Activated T-cell treated with anti-CD3 and anti-CD28 coated beads for 4 hours (primary cell): Measurements from ENCODE around the gene HIRIP3.
A peak's percentile ranks its signal among the peaks of the same experiment; 100 is the strongest.

Experiments used
- DNase-seq: peaks from one replicate; pipeline ENCODE4 v3.0.0-alpha.2; 2020

Gene HIRIP3

DNA sequence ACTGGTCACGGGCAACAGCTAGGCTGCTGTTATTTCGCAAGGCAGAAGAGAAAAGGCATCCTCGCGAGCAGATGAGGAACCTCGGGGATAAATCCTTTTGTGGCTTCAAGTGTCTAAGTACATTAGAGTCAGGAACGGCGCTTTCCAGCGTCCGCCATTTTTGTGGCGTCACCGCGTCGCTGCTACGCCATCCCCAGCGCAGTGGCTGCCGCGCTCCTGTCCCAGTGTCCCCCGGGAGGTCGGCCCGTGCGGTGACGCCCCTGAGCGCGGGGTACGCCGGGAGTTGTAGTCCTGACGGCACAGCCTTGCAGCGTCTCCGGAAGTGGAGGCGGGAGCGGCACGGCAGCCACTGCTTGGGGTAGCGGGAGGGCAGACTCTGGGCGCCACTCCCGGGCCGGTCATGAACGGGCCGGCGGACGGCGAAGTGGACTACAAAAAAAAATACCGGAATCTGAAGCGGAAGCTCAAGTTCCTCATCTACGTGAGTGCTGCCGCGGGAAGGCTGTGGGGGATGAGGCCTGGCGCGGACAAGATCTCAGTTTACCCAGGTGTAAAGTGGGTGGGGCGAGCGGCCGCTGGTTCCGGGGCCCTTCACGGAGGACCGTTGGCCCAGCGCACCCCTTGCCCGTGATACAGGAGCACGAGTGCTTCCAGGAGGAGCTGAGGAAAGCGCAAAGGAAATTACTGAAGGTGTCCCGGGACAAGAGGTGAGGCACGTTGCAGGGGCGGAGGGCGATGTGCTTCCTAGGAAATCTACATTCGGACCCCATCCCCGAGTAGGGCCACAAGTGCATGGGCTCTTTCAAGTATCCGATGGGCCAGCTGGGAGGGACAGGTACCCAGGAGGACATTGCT lies 721 bp upstream of the HIRIP3 start, which contains the start of gene INO80E:
Gene INO80E, plus strand, starts transcription at position 331 of the 855 bp plus-strand sequence. Its CDS starts 70 bp downstream, at position 401.
- peak; percentile 99 for DNase-seq

GRCh38 chr16:29994600-29995323 lies 655 bp downstream of the HIRIP3 start:
- DNase-seq: peak; percentile 52

GRCh38 chr16:29993903-29994599 lies 1.4 kb downstream of the HIRIP3 start:
- no peak for DNase-seq

DNA sequence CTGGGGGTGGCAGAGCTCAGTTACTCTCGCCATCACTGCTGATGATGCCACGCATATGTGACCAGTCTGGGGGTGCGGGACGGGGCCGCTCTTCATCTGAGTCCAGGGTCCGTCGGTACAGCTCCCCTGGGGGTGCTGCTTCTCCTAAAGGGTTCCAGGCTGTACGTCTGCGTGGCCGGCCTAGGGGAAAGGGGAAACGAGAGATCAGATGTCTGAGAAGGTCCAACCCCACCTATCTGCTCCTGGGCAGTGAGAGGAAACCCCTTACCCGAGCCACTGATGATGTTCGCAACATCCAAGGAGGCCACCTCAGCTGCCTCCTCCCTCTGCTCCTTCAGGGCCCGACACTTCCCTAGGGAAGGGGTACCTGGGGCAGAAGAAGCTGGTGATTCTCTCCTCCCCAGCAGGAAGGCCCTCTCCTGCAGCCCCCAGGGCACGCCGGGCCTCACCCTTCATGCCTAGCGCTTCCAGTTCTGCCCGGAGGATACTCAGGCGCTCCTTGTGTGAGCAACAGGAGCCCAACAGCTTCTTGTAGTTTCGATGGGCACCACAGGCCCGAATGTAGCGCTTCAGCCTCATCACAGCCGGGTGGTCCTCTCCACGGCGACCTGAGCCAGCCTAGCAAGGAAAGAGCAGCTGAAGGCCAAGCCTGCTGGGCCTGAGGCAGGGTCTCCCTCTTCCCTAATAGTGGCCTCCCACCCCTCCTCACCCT lies 2.1 kb downstream of the HIRIP3 start:
- no peak for DNase-seq

- no peak for DNase-seq
Observed at GRCh38 chr16:29992344-29992967, 3.0 kb downstream of the HIRIP3 start.

GRCh38 chr16:29991571-29991904 lies 3.9 kb downstream of the HIRIP3 start:
- no peak for DNase-seq

- DNase-seq: no peak
Observed at GRCh38 chr16:29990883-29991570, 4.4 kb downstream of the HIRIP3 start.

- no peak for DNase-seq
Observed at GRCh38 chr16:29990034-29990433, 5.4 kb downstream of the HIRIP3 start.

DNA sequence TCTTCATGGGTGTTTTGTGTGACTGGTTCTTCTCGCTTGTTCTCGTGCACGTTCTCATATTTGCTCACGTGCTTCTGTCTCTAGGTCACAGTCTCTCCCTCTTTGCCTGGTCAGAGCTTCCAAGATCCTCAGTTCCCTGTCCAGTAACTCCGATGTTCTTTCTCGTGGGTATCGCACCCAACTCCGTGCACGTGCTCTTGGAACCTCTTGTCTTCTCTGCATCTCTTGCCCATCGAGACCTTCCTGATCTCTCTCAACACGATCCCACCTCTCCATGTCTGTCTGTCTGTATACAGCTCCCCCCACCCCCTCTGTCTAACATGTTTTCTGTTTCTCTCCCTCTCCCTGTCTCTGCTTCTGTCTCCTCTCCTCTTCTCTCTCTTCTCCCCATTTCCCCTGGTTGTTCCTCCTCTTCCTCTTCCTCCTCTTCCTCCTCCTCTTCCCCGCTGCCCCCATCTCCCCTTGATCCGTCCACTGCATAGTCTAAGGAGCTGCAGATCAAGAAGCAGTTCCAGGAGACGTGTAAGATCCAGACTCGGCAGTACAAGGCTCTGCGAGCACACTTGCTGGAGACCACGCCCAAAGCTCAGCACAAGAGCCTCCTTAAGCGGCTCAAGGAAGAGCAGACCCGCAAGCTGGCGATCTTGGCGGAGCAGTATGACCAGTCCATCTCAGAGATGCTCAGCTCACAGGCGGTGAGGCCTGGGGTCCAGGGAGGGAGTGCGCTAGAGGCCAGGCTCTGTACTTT lies 6.1 kb downstream of the HIRIP3 start:
- no peak for DNase-seq

DNA sequence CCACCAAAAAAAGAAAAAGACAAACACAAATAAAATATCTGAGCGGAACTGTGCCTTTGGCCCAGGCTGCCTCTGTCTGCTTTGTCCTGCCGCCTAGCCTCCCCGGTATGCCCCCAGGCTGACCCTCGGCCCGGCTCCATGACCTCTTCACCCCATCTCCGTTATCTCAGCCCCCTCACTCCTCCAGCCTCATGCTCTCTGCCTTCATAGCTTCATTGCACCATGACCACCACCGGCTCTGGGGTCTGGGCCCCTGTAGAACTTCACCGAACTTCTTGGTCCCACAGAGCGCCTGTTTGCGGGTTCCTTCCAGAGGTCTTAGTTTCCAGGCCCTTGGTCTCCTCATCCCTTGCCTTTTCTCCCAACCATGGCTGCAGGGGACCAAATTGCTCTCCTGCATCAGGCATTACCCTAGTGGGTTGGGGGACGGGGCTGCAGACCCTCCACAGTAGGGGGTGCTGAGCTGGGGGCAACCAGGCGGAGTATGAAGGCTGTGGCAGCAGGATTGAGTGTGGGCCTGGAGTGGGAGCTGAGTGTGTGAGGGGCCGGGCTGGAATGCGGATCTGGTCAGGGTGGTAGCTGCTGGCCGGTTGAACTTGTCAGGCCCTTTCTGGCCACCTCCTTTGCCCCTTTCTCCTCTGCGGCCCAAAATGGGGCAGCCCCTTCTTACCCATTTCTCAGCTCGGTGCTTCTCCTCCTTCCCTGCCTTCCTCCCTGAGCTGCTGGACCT lies 6.9 kb downstream of the HIRIP3 start:
- DNase-seq: no peak

DNA sequence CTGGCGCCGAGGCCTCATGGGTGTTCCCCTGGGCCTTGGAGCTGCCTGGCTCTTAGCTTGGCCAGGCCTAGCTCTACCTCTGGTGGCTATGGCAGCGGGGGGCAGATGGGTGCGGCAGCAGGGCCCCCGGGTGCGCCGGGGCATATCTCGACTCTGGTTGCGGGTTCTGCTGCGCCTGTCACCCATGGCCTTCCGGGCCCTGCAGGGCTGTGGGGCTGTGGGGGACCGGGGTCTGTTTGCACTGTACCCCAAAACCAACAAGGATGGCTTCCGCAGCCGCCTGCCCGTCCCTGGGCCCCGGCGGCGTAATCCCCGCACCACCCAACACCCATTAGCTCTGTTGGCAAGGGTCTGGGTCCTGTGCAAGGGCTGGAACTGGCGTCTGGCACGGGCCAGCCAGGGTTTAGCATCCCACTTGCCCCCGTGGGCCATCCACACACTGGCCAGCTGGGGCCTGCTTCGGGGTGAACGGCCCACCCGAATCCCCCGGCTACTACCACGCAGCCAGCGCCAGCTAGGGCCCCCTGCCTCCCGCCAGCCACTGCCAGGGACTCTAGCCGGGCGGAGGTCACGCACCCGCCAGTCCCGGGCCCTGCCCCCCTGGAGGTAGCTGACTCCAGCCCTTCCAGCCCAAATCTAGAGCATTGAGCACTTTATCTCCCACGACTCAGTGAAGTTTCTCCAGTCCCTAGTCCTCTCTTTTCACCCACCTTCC lies 7.9 kb downstream of the HIRIP3 start:
- DNase-seq: no peak

DNA sequence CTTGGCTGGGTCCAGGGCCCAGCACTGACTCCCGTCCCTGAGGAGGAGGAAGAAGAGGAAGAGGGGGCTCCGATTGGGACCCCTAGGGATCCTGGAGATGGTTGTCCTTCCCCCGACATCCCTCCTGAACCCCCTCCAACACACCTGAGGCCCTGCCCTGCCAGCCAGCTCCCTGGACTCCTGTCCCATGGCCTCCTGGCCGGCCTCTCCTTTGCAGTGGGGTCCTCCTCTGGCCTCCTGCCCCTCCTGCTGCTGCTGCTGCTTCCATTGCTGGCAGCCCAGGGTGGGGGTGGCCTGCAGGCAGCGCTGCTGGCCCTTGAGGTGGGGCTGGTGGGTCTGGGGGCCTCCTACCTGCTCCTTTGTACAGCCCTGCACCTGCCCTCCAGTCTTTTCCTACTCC lies 8.5 kb downstream of the HIRIP3 start:
- DNase-seq: no peak

- no peak for DNase-seq
Observed at GRCh38 chr16:29986231-29986630, 9.2 kb downstream of the HIRIP3 start.

DNA sequence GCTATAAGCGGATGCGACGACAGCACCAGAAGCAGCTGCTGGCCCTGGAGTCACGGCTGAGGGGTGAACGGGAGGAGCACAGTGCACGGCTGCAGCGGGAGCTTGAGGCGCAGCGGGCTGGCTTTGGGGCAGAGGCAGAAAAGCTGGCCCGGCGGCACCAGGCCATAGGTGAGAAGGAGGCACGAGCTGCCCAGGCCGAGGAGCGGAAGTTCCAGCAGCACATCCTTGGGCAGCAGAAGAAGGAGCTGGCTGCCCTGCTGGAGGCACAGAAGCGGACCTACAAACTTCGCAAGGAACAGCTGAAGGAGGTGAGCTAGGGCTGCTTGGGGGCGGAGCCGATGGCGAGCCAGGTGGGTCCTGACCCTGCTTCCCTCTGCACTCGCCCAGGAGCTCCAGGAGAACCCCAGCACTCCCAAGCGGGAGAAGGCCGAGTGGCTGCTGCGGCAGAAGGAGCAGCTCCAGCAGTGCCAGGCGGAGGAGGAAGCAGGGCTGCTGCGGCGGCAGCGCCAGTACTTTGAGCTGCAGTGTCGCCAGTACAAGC lies 10.1 kb downstream of the HIRIP3 start:
- no peak for DNase-seq

DNA sequence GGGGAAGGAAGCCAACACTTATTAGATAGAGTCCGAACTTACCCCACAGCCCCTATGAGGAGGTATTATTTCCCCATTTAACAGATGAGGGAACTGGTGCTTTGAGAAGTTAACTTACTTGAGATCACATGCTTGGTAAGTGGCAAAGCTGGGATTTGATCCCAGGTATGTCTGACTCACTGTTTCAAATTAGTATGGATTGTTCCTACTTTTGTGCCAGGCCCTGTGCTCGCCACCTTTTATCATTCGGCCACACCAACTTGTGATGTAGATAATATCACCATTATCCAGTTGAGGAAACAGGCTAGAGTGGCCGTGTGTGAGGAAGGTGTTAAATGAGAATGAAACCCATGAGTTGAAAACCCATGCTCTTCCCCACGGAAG lies 10.7 kb downstream of the HIRIP3 start:
- DNase-seq: no peak

DNA sequence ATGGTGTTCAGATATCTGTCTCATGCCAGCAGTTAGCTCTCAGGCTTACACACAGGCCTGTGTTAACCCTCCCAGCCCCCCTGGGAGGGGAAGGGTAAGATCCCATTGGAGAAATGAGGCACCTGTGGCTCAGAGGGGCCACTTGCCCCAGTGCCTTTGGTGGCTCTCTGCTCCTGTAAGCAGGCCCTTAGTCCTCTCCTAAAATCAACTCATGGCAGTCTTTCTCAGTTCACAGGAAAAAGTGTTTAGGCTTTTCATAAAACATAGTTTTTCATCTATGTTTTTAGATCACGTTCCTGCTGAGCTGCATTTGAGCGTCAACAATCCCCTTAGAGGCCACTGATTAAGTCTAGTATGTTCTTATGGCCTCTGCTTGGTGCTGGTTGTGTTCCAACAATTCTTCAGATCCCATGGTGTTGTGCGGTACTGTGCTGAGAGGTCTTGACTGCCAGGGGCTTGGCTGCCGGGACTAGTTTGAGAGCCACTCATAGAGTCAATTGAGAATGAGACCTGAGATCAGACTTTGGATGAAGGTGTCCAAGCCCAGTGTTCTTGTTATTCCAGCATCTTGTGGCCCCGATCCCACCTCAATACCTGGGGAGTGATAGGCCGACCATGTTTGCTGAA lies 11.2 kb downstream of the HIRIP3 start:
- DNase-seq: no peak

DNA sequence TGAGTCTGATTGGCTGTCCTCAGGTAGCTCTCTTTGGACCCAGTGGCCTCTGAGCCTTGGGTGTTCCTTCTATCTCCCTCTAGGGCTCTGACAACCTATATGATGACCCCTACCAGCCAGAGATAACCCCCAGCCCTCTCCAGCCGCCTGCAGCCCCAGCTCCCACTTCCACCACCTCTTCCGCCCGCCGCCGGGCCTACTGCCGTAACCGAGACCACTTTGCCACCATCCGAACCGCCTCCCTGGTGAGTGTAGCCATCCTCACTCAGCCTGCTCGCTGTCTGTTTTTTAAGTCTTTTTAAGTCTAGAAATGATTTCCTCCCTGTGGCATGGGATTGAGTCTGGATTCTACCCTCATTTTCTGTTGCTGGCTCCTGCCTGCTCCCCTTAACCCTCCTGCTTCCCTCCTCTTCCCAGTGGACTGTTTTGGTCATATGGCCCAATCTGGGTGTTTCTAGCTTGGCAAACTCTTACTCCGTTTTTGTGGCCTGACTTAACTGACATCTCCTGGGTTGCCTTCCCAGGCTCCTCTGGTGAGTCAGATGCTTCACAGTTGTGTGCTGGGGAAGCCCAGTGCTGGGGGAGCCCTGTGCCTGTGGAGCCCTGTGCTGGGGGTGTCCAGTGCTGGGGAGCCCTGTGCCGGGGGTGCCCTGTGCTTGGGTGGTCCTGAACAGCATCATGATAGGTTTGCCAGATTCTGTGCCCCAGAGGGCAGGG lies 11.8 kb downstream of the HIRIP3 start:
- DNase-seq: no peak
